Endodermal cell (in vitro differentiated cells): ENCODE measurements around the gene PIK3IP1. TPM values are rescaled to one million over a fixed set of nuclear protein-coding genes. Genes with fewer than 3 reads are reported as not detected.

Experiments
- DNase-seq: peaks from one replicate; pipeline ENCODE4 v3.0.0-alpha.2; 2017
- H3K27ac ChIP-seq: 2 replicates; pipeline ENCODE4 v1.5.1; 2013; ENCODE audit warnings: mild to moderate bottlenecking, low read depth, low read length, moderate library complexity
- H3K27me3 ChIP-seq: 2 replicates; pipeline ENCODE4 v1.6.1; 2013; ENCODE audit warnings: mild to moderate bottlenecking, low read length, moderate library complexity; ENCODE audit not compliant: insufficient read depth, control insufficient read depth, poor library complexity, severe bottlenecking
- H3K36me3 ChIP-seq: 2 replicates; pipeline ENCODE4 v1.7.0; 2013; ENCODE audit warnings: mild to moderate bottlenecking, low read length, moderate library complexity; ENCODE audit not compliant: control insufficient read depth, insufficient read depth
- H3K4me1 ChIP-seq: one replicate; pipeline ENCODE4 v1.7.0; 2013; ENCODE audit warnings: low read length; ENCODE audit not compliant: control insufficient read depth, insufficient read depth
- H3K4me3 ChIP-seq: 2 replicates; pipeline ENCODE4 v1.5.1; 2013; ENCODE audit warnings: mild to moderate bottlenecking, low read length, moderate library complexity
- H3K9ac ChIP-seq: 2 replicates; pipeline ENCODE4 v1.6.1; 2013; ENCODE audit warnings: mild to moderate bottlenecking, low read length, moderate library complexity; ENCODE audit not compliant: poor library complexity, severe bottlenecking; ENCODE audit errors: extremely low read depth
- H3K9me3 ChIP-seq: 2 replicates; pipeline ENCODE4 v1.6.1; 2013; ENCODE audit warnings: mild to moderate bottlenecking, low read length, moderate library complexity; ENCODE audit not compliant: control insufficient read depth
- H3K27ac Mint-ChIP-seq: 2 replicates; pipeline ENCODE4 v1.8.0; 2020; ENCODE audit warnings: mixed read lengths
- H3K27me3 Mint-ChIP-seq: 2 replicates; pipeline ENCODE4 v1.8.0; 2021; ENCODE audit warnings: mild to moderate bottlenecking, mixed read lengths; ENCODE audit not compliant: insufficient read depth
- H3K36me3 Mint-ChIP-seq: 2 replicates; pipeline ENCODE4 v1.8.0; 2020; ENCODE audit warnings: low read depth, mixed read lengths
- H3K4me1 Mint-ChIP-seq: 2 replicates; pipeline ENCODE4 v1.8.0; 2020; ENCODE audit warnings: mixed read lengths
- H3K4me3 Mint-ChIP-seq: 2 replicates; pipeline ENCODE4 v1.8.0; 2020; ENCODE audit warnings: mild to moderate bottlenecking, moderate library complexity, mixed read lengths
- H3K9me3 Mint-ChIP-seq: 2 replicates; pipeline ENCODE4 v1.8.0; 2020; ENCODE audit warnings: mild to moderate bottlenecking, mixed read lengths
- CTCF ChIP-seq: fragments of 200-600 bp; sonication (generic); conservative IDR thresholded peaks from 2 replicates; pipeline ENCODE4 v1.5.0; 2021; ENCODE audit warnings: antibody characterized with exemption, mild to moderate bottlenecking
- WGBS, 2 experiments: methylation state at CpG; one replicate each; pipeline versions ENCODE4 v1.1.5 to v1.1.7; 2013; ENCODE audit warnings: missing lambda C conversion rate in 2 of 2, mixed read lengths in 1 of 2; ENCODE audit not compliant: insufficient coverage in 1 of 2, insufficient read length in 1 of 2; 5-methylcytosine and 5-hydroxymethylcytosine counted together
- total RNA-seq, 2 donors: library from RNA; stranded (reverse); fragmentation: NEBNext Ultra II Directional in 1 of 2; extraction: Animal tissue kit (Norgen Biotek cat#: 25700) in 1 of 2; gene quantifications; 2 replicates in 1 of 2; 3 replicates in 1 of 2; pipeline ENCODE4 v1.2.1, GENCODE V29; 2021

PIK3IP1 gene
- total RNA-seq, 2 donors from 2014 or later, result 2.0 to 3.5 TPM

GRCh38 chr22:31284281-31285155 lies 7.8 kb downstream of the PIK3IP1 start:
- Histone ChIP-seq H3K27me3 (peaks cover 12% of the 10 kb centered on the region), H3K4me3 (no peak overlapping the region), H3K9ac (no peak overlapping the region), H3K4me1 (no peaks in the 10 kb centered on the region), H3K36me3 (no peaks in the 10 kb centered on the region), H3K27ac (peak overlapping the region; percentile 66), H3K9me3 (no peaks in the 10 kb centered on the region)
- peaks cover 4% of the 10 kb centered on the region for H3K27me3 Mint-ChIP-seq
- WGBS, 2 experiments, result 64 to 88% methylated on average over 1 to 3 of the region's 3 CpGs
- no peaks in the 10 kb centered on the region for H3K9me3 Mint-ChIP-seq
- no peak for TF ChIP-seq CTCF
- no peak overlapping the region for H3K27ac Mint-ChIP-seq
- H3K36me3 Mint-ChIP-seq, result no peaks in the 10 kb centered on the region
- H3K4me1 Mint-ChIP-seq, result peaks cover 6% of the 10 kb centered on the region
- H3K4me3 Mint-ChIP-seq, result no peak overlapping the region
- DNase-seq, result no peak

GRCh38 chr22:31282748-31283468 lies 9.4 kb downstream of the PIK3IP1 start:
- TF ChIP-seq CTCF, result no peak
- H3K4me1 ChIP-seq, result no peaks in the 10 kb centered on the region
- no peaks in the 10 kb centered on the region for H3K9me3 ChIP-seq
- no peaks in the 10 kb centered on the region for H3K27me3 ChIP-seq
- 88 to 96% methylated on average over 6 to 8 of the region's 8 CpGs for WGBS, 2 experiments
- peaks cover 6% of the 10 kb centered on the region for H3K4me1 Mint-ChIP-seq
- H3K27ac Mint-ChIP-seq, result peak overlapping the region; percentile 4
- H3K4me3 ChIP-seq, result no peak overlapping the region
- H3K9me3 Mint-ChIP-seq, result no peaks in the 10 kb centered on the region
- no peaks in the 10 kb centered on the region for H3K27me3 Mint-ChIP-seq
- no peak overlapping the region for H3K9ac ChIP-seq
- H3K36me3 Mint-ChIP-seq, result peaks cover 11% of the 10 kb centered on the region
- no peak for DNase-seq
- no peak overlapping the region for H3K27ac ChIP-seq
- peaks cover 8% of the 10 kb centered on the region for H3K36me3 ChIP-seq
- H3K4me3 Mint-ChIP-seq, result no peak overlapping the region

- no peak overlapping the region for H3K9ac ChIP-seq
- H3K27ac ChIP-seq, result no peak overlapping the region
- no peak for TF ChIP-seq CTCF
- peaks cover 8% of the 10 kb centered on the region for H3K36me3 ChIP-seq
- Mint-ChIP-seq H3K9me3 (no peaks in the 10 kb centered on the region), H3K36me3 (peaks cover 19% of the 10 kb centered on the region), H3K27ac (no peak overlapping the region), H3K27me3 (no peaks in the 10 kb centered on the region), H3K4me3 (no peak overlapping the region), H3K4me1 (peaks cover 6% of the 10 kb centered on the region)
- DNase-seq, result no peak
- no peaks in the 10 kb centered on the region for H3K9me3 ChIP-seq
- no peaks in the 10 kb centered on the region for H3K4me1 ChIP-seq
- H3K27me3 ChIP-seq, result no peaks in the 10 kb centered on the region
- H3K4me3 ChIP-seq, result no peak overlapping the region
- 86 to 88% methylated on average over 4 of the region's 4 CpGs for WGBS, 2 experiments
These were observed 10.6 kb downstream of the PIK3IP1 start for GRCh38 chr22:31281733-31282132.
